ENCODE measurements around the gene IVD. TPM values are rescaled to one million over a fixed set of nuclear protein-coding genes. Genes with fewer than 3 reads are reported as not detected.
A peak's percentile ranks its signal among the peaks of the same experiment; 100 is the strongest.

IVD gene
- total RNA-seq, 1 donor from 2014 or later, result 56.2 TPM

DNA sequence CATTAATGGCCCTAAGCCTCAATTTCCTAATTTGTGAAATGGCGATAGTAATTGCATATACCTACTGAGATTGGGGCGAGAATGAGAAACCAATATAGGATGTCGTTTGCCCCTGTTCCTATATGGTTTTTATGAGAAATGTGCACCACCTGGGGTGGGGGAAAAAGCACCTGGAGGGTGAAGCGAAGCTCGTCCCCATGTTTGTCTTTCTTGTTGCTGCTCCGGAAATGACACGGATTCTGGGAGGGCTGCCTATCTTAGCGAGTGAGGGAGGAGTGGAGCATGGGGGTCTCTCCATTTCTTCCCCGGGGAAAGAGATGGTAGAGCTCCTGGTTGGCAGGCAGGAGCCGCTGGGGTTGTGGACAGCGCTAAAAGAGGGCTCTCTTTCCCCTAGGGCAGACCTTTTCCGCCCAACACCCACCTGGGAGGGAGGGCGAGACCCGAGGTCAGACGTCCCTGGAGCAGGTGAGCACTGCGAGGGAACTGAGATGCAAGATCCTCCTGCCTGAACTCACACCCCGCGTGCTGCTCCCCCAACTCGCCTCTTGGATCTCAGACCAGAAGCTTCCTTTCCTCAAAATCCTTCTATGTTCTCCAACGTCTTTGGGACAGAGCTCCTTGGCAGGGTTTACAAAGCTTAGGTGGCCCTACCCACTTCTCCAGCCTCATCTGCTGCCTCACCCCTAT is 29.6 kb downstream of the IVD start:
- no peak for DNase-seq (ENCODE audit: low spot score)
- TF ChIP-seq, protein P1, sequence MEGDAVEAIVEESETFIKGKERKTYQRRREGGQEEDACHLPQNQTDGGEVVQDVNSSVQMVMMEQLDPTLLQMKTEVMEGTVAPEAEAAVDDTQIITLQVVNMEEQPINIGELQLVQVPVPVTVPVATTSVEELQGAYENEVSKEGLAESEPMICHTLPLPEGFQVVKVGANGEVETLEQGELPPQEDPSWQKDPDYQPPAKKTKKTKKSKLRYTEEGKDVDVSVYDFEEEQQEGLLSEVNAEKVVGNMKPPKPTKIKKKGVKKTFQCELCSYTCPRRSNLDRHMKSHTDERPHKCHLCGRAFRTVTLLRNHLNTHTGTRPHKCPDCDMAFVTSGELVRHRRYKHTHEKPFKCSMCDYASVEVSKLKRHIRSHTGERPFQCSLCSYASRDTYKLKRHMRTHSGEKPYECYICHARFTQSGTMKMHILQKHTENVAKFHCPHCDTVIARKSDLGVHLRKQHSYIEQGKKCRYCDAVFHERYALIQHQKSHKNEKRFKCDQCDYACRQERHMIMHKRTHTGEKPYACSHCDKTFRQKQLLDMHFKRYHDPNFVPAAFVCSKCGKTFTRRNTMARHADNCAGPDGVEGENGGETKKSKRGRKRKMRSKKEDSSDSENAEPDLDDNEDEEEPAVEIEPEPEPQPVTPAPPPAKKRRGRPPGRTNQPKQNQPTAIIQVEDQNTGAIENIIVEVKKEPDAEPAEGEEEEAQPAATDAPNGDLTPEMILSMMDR (IDR thresholded peaks at IDR 0.05; ENCODE audit: unreplicated experiment), result no peak
- Mint-ChIP-seq H3K36me3 (ENCODE audit: low read depth, unreplicated experiment) (no peaks in the 10 kb centered on the region), H3K27ac (ENCODE audit: unreplicated experiment) (no peak overlapping the region), H3K27me3 (ENCODE audit: unreplicated experiment) (peaks cover 37% of the 10 kb centered on the region), H3K9me3 (ENCODE audit: unreplicated experiment) (no peaks in the 10 kb centered on the region), H3K4me1 (ENCODE audit: unreplicated experiment) (peaks cover 22% of the 10 kb centered on the region), H3K4me3 (ENCODE audit: unreplicated experiment) (peak overlapping the region; percentile 71)

DNA sequence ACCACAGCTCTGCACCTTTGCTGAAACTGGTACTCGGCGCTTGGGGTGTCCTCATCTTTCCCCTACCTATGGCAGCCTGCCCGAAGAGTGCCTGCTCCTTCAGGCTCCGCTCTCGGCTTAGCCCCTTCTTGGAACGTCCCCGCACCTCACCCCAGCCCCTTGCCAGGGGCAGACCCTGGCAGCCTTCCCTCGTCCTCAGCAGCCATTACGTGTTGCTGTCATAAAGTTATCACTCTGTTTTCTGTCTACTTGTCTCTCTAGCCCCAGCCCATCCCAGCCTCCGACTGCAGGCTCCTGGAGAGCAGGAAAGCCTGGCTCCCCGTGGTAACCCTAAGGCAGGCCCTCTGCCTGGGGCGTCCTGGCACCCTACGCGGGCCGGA is 30.1 kb downstream of the IVD start:
- Mint-ChIP-seq H3K4me3 (ENCODE audit: unreplicated experiment) (peak overlapping the region; percentile 71), H3K36me3 (ENCODE audit: low read depth, unreplicated experiment) (no peaks in the 10 kb centered on the region), H3K27ac (ENCODE audit: unreplicated experiment) (no peak overlapping the region), H3K9me3 (ENCODE audit: unreplicated experiment) (no peaks in the 10 kb centered on the region), H3K4me1 (ENCODE audit: unreplicated experiment) (peaks cover 22% of the 10 kb centered on the region), H3K27me3 (ENCODE audit: unreplicated experiment) (peaks cover 38% of the 10 kb centered on the region)
- TF ChIP-seq, protein P1 (IDR thresholded peaks at IDR 0.05; ENCODE audit: unreplicated experiment), result no peak
- DNase-seq (ENCODE audit: low spot score), result no peak

DNA sequence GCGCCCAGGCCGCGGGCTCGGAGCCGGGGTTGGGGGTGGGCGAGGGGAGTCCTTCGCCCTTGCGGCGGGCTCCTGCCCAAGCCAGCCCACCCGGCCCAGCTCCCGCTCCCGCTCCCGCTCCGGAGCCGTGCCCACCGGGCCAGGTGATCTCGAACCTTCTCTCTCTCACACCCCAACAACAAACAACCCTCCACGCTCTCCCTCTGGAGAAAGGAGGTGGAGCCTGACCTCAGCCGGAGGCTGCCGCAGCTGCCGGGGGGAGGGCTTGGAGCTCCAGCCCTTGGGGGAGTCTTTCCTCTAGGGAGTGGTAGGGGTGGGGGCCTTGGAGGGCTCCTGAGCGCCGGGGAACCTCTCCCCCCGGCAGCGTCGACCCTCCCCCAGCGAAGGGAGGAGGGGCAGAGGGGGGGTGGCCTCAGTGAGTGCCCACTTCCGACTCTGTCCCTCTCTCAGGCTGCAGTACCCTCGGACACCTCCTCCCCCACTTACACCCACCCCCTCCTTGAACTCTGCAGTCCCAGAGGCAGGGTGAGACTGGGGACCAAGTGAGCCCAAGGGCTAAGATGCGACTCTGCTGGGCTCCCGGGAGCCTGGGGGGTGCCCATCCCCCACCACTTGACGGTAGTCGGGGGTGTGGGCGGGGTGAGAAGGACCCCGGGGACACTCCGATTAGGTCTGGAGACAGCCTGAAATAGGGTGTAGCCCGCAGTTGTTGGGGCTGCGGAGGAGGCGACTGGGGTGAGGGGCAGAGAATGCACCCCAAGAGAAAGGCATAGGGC is 30.7 kb downstream of the IVD start:
- Mint-ChIP-seq H3K27ac (ENCODE audit: unreplicated experiment) (no peak overlapping the region), H3K4me3 (ENCODE audit: unreplicated experiment) (peak overlapping the region; percentile 76), H3K4me1 (ENCODE audit: unreplicated experiment) (peaks cover 22% of the 10 kb centered on the region), H3K9me3 (ENCODE audit: unreplicated experiment) (no peaks in the 10 kb centered on the region), H3K36me3 (ENCODE audit: low read depth, unreplicated experiment) (no peaks in the 10 kb centered on the region), H3K27me3 (ENCODE audit: unreplicated experiment) (peaks cover 38% of the 10 kb centered on the region)
- DNase-seq (ENCODE audit: low spot score), result no peak
- TF ChIP-seq, protein P1 (IDR thresholded peaks at IDR 0.05; ENCODE audit: unreplicated experiment), result no peak

DNA sequence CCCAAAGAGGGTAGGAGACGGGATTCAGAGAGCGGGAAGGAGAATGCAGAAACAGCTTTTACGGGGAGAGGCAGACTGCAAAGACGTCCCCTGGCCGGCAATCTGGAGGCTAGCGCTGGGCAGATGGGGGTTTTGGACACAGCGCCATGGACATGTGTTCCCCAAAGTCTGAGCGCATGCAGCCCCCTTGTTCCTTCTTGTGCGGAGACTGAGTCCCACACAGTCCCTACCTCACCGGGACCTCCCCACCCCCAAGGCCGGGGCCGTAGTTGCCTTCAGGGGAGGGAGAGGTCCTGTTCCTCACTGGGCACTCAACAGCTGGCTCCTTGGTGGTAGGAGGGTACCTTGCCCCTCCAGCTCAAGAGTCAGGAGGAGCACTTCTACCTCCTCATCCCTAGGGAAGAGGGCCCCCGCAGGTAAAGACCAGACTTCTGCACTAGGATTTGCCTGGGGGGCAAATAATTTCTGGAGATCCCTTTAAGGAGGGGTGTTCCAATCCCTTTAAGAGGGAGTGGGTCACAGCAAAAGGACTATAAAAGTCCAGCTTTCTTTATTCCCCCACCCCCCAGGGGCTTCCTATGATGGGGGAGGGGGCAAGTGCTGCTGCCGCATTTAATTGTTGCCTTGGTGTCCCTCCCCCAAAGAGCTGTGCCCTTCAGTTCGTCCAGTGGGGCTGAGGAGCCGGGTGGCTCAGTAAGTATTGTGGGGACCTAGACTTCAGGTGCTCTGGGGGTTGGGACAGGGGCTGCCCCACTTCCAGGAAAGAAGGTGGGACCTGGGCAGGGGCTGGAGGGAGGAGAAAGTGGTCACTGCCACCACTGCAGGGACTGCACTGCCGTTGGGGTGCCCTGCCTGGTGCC is 31.5 kb downstream of the IVD start:
- peaks cover 38% of the 10 kb centered on the region for H3K27me3 Mint-ChIP-seq (ENCODE audit: unreplicated experiment)
- H3K27ac Mint-ChIP-seq (ENCODE audit: unreplicated experiment), result no peak overlapping the region
- H3K4me3 Mint-ChIP-seq (ENCODE audit: unreplicated experiment), result peak overlapping the region; percentile 76
- no peak for DNase-seq (ENCODE audit: low spot score)
- no peaks in the 10 kb centered on the region for H3K36me3 Mint-ChIP-seq (ENCODE audit: low read depth, unreplicated experiment)
- TF ChIP-seq, protein P1 (IDR thresholded peaks at IDR 0.05; ENCODE audit: unreplicated experiment), result no peak
- H3K4me1 Mint-ChIP-seq (ENCODE audit: unreplicated experiment), result peaks cover 22% of the 10 kb centered on the region
- no peaks in the 10 kb centered on the region for H3K9me3 Mint-ChIP-seq (ENCODE audit: unreplicated experiment)
